Testis (tissue), 3 donors: Measurements from ENCODE around the gene APOA4. TPM values are rescaled to one million over a fixed set of nuclear protein-coding genes. Genes with fewer than 3 reads are reported as not detected.

Experiments used
- DNase-seq: peaks from one replicate; pipeline ENCODE4 v3.0.0-alpha.2; 2019
- H3K27ac ChIP-seq, 2 donors: fragments of 200-600 bp; sonication (generic); one replicate each; pipeline ENCODE4 v1.5.1; 2019
- H3K27me3 ChIP-seq: fragments of 200-600 bp; sonication (generic); one replicate; pipeline ENCODE4 v1.5.1; 2019
- H3K36me3 ChIP-seq: fragments of 200-600 bp; sonication (generic); one replicate; pipeline ENCODE4 v1.5.1; 2017; ENCODE audit warnings: low read depth; ENCODE audit errors: missing control alignments
- H3K4me1 ChIP-seq: fragments of 200-600 bp; sonication (generic); one replicate; pipeline ENCODE4 v1.5.1; 2019
- H3K4me3 ChIP-seq, 2 donors: fragments of 200-600 bp; sonication (generic); one replicate each; pipeline ENCODE4 v1.5.1; 2017 to 2019
- H3K9me3 ChIP-seq: fragments of 200-600 bp; sonication (generic); one replicate; pipeline ENCODE4 v1.5.1; 2017
- CTCF ChIP-seq, 3 experiments: fragments of 450-650 bp in 2 of 3; fragments of 200-600 bp in 1 of 3; sonication (generic) in 1 of 3; IDR thresholded peaks; one replicate each; pipeline ENCODE4 v1.5.1; 2016 to 2019; ENCODE audit warnings: antibody characterized with exemption in 3 of 3, mild to moderate bottlenecking in 2 of 3, moderate library complexity in 1 of 3
- POLR2A ChIP-seq: fragments of 450-650 bp; IDR thresholded peaks from one replicate; pipeline ENCODE4 v1.6.1; 2017; ENCODE audit warnings: antibody characterized with exemption, mild to moderate bottlenecking, moderate library complexity
- WGBS, 2 donors: methylation state at CpG; one replicate each; pipeline ENCODE4 v1.1.5; 2018; 5-methylcytosine and 5-hydroxymethylcytosine counted together
- intact Hi-C: fragments of 100-400 bp; cut with DNase I; formaldehyde crosslinking; loops from one replicate; pipeline ENCODE4 v1.15.1; 2023; ENCODE audit warnings: low total_unique reads
- polyA plus RNA-seq: library from polyadenylated mRNA; stranded (reverse); fragments of 350-450 nt; fragmentation: Illumina TruSeq; extraction: RNeasy Lipid Tissue Mini Kit (QIAGEN cat#74804); gene quantifications from one replicate; pipeline ENCODE4 v1.2.3, GENCODE V29; 2014; ENCODE audit warnings: low read depth, low replicate concordance; ENCODE audit not compliant: insufficient read depth
- total RNA-seq, 2 donors: library from RNA; depleted of rRNA; stranded (reverse); fragments of >200 nt; gene quantifications; one replicate each; pipeline ENCODE4 v1.2.3, GENCODE V29; 2016

APOA4 gene
- total and polyA plus RNA-seq, 3 donors from 2014 or later = not detected

GRCh38 chr11:116798368-116798767 is 24.7 kb downstream of the APOA4 start:
- TF ChIP-seq CTCF (IDR thresholded peaks at IDR 0.05) (no peak), POLR2A (no peak)
- DNase-seq = no peak
- intact Hi-C loops = no loop called here
- H3K27me3 ChIP-seq = no peaks in the 10 kb centered on the region
- no peak overlapping the region for H3K4me3 ChIP-seq
- no peaks in the 10 kb centered on the region for H3K4me1 ChIP-seq
- no peaks in the 10 kb centered on the region for H3K36me3 ChIP-seq
- H3K27ac ChIP-seq = no peak overlapping the region
- no peaks in the 10 kb centered on the region for H3K9me3 ChIP-seq
- WGBS, 2 donors = 83 to 91% methylated on average over 5 of the region's 5 CpGs

- Histone ChIP-seq H3K36me3 (no peaks in the 10 kb centered on the region), H3K27me3 (no peaks in the 10 kb centered on the region), H3K4me1 (no peaks in the 10 kb centered on the region), H3K9me3 (no peaks in the 10 kb centered on the region), H3K4me3 (no peak overlapping the region), H3K27ac (no peak overlapping the region)
- TF ChIP-seq CTCF (IDR thresholded peaks at IDR 0.05) = no peak
- TF ChIP-seq POLR2A = no peak
- intact Hi-C loops = no loop called here
- DNase-seq = no peak
- WGBS, 2 donors = 68 to 79% methylated on average over 5 of the region's 5 CpGs
Measured at GRCh38 chr11:116797816-116798215, 25.3 kb downstream of the APOA4 start.

- intact Hi-C loops = no loop called here
- H3K4me1 ChIP-seq = peaks cover 1% of the 10 kb centered on the region
- H3K9me3 ChIP-seq = no peaks in the 10 kb centered on the region
- WGBS, 2 donors = 85 to 88% methylated on average over 1 of the region's 1 CpG
- H3K27ac ChIP-seq = no peak overlapping the region
- H3K27me3 ChIP-seq = no peaks in the 10 kb centered on the region
- H3K36me3 ChIP-seq = no peaks in the 10 kb centered on the region
- no peak for TF ChIP-seq CTCF (IDR thresholded peaks at IDR 0.05)
- no peak for TF ChIP-seq POLR2A
- H3K4me3 ChIP-seq = no peak overlapping the region
- DNase-seq = no peak
Measured at GRCh38 chr11:116796548-116796947, 26.6 kb downstream of the APOA4 start.

GRCh38 chr11:116794851-116795250 is 28.3 kb downstream of the APOA4 start:
- H3K9me3 ChIP-seq = no peaks in the 10 kb centered on the region
- H3K27ac ChIP-seq = no peak overlapping the region
- H3K27me3 ChIP-seq = no peaks in the 10 kb centered on the region
- H3K4me1 ChIP-seq = peaks cover 7% of the 10 kb centered on the region
- WGBS, 2 donors = 70 to 84% methylated on average over 2 of the region's 2 CpGs
- intact Hi-C loops = loop anchor here (5.0 kb wide), 1 partner anchor 312 kb away; no protein-coding TSS in a partner anchor
- TF ChIP-seq POLR2A (no peak), CTCF (IDR thresholded peaks at IDR 0.05) (no peak)
- H3K4me3 ChIP-seq = no peak overlapping the region
- no peaks in the 10 kb centered on the region for H3K36me3 ChIP-seq
- no peak for DNase-seq

GRCh38 chr11:116793772-116794097 is 29.4 kb downstream of the APOA4 start:
- H3K36me3 ChIP-seq = no peaks in the 10 kb centered on the region
- H3K4me1 ChIP-seq = peaks cover 7% of the 10 kb centered on the region
- TF ChIP-seq CTCF (IDR thresholded peaks at IDR 0.05) (no peak), POLR2A (no peak)
- no peaks in the 10 kb centered on the region for H3K27me3 ChIP-seq
- no peaks in the 10 kb centered on the region for H3K9me3 ChIP-seq
- no peak for DNase-seq
- H3K4me3 ChIP-seq = no peak overlapping the region
- no peak overlapping the region for H3K27ac ChIP-seq
- 94 to 97% methylated on average over 1 of the region's 1 CpG for whole genome bisulfite sequencing, 2 donors
- intact Hi-C loops = loop anchor here (5.0 kb wide), 1 partner anchor 314 kb away; no protein-coding TSS in a partner anchor
